ENCODE data around the gene ZNF792. TPM values are rescaled to one million over a fixed set of nuclear protein-coding genes. Genes with fewer than 3 reads are reported as not detected.
"Not testable (repeated sequence)": the region's sequence is repeated elsewhere in the genome, so short reads cannot be mapped to it uniquely, and the experiment has no call there.

The ZNF792 gene
- total and polyA plus RNA-seq, 2 donors (not counting 1 experiment from before 2014, with no cell fraction given), result 3.8 to 11.2 TPM

GRCh38 chr19:35006342-35006998, 42.4 kb upstream of the ZNF792 start:
- Mint-ChIP-seq H3K4me1 (peaks cover 27% of the 10 kb centered on the region), H3K4me3 (no peak overlapping the region), H3K27ac (no peak overlapping the region), H3K9me3 (ENCODE audit: insufficient read depth) (no peaks in the 10 kb centered on the region), H3K27me3 (no peaks in the 10 kb centered on the region)
- Histone ChIP-seq H3K4me3 (ENCODE audit: control extremely low read depth in 1 of 5, extremely low read depth in 1 of 5, insufficient read depth in 1 of 5, low read depth in 2 of 5, low read length in 4 of 5) (no peak overlapping the region), H3K4me1 (ENCODE audit: control insufficient read depth in 2 of 2, insufficient read depth in 2 of 2, low read length in 2 of 2) (peaks cover 23 to 27% of the 10 kb centered on the region in 2 donors), H3K79me2 (ENCODE audit: control insufficient read depth, insufficient read depth, low read length) (peaks cover 44% of the 10 kb centered on the region), H3K27ac (ENCODE audit: low read length in 2 of 2) (no peak overlapping the region), H4K20me1 (ENCODE audit: control insufficient read depth, insufficient read depth, low read length, poor library complexity, severe bottlenecking) (peaks cover 39% of the 10 kb centered on the region), H3K27me3 (replicated peaks in 1 of 4; ENCODE audit: control extremely low read depth in 1 of 4, control insufficient read depth in 3 of 4, insufficient read depth in 4 of 4, low read length in 3 of 4) (no peaks in the 10 kb centered on the region), H3K9ac (ENCODE audit: low read length) (no peak overlapping the region), H2AFZ (ENCODE audit: insufficient read depth, low read depth, low read length, poor library complexity, severe bottlenecking) (no peak overlapping the region), H3K4me2 (replicated peaks; ENCODE audit: low read depth, low read length, poor library complexity, severe bottlenecking) (no peak overlapping the region), H3K36me3 (replicated peaks in 1 of 2; ENCODE audit: control extremely low read depth in 1 of 2, control insufficient read depth in 1 of 2, extremely low read depth in 1 of 2, insufficient read depth in 2 of 2, low read length in 1 of 2) (peaks cover 3 to 40% of the 10 kb centered on the region in 2 experiments), H3K9me3 (ENCODE audit: control extremely low read depth in 1 of 3, control insufficient read depth in 2 of 3, insufficient read depth in 1 of 3, low read length in 2 of 3) (no peaks in the 10 kb centered on the region)
- DNase-seq (no peak), ATAC-seq (ENCODE audit: low read depth) (no peak)
- ChIA-PET CTCF (interaction anchor here (1.8 to 3.4 kb wide), 2 partner anchors 8 to 34 kb away, joined by 4 to 16 read pairs; no protein-coding TSS in a partner anchor), POLR2A (no interaction called here)
- TF ChIP-seq CTCF (IDR thresholded peaks at IDR 0.05) (no peak), EZH2 (IDR thresholded peaks at IDR 0.05; ENCODE audit: borderline replicate concordance, insufficient read depth, low read depth, low read length, poor library complexity, severe bottlenecking) (no peak)
- WGBS (ENCODE audit: insufficient coverage), result 96% methylated on average over 11 of the region's 15 CpGs
- intact Hi-C loops (cut with micrococcal nuclease), result no loop called here

GRCh38 chr19:35006007-35006341, 41.9 kb upstream of the ZNF792 start:
- H3K27ac ChIP-seq (ENCODE audit: low read length in 2 of 2); H3K4me3 ChIP-seq (ENCODE audit: control extremely low read depth in 1 of 5, extremely low read depth in 1 of 5, insufficient read depth in 1 of 5, low read depth in 2 of 5, low read length in 4 of 5); H3K9me3 ChIP-seq (ENCODE audit: control extremely low read depth in 1 of 3, control insufficient read depth in 2 of 3, insufficient read depth in 1 of 3, low read length in 2 of 3); ATAC-seq (ENCODE audit: low read depth); H3K27ac Mint-ChIP-seq; H3K9ac ChIP-seq (ENCODE audit: low read length); H3K27me3 ChIP-seq (replicated peaks in 1 of 4; ENCODE audit: control extremely low read depth in 1 of 4, control insufficient read depth in 3 of 4, insufficient read depth in 4 of 4, low read length in 3 of 4); POLR2A ChIA-PET; DNase-seq; H3K4me3 Mint-ChIP-seq; intact Hi-C loops (cut with micrococcal nuclease); H2AFZ ChIP-seq (ENCODE audit: insufficient read depth, low read depth, low read length, poor library complexity, severe bottlenecking); H3K27me3 Mint-ChIP-seq; H3K4me2 ChIP-seq (replicated peaks; ENCODE audit: low read depth, low read length, poor library complexity, severe bottlenecking); H3K9me3 Mint-ChIP-seq (ENCODE audit: insufficient read depth): not testable (repeated sequence)
- H3K4me1 ChIP-seq (ENCODE audit: control insufficient read depth in 2 of 2, insufficient read depth in 2 of 2, low read length in 2 of 2), result peaks cover 28 to 32% of the 10 kb centered on the region in 2 donors
- H3K4me1 Mint-ChIP-seq, result peaks cover 32% of the 10 kb centered on the region
- WGBS (ENCODE audit: insufficient coverage), result 95% methylated on average over 6 of the region's 6 CpGs
- H3K36me3 ChIP-seq (replicated peaks in 1 of 2; ENCODE audit: control extremely low read depth in 1 of 2, control insufficient read depth in 1 of 2, extremely low read depth in 1 of 2, insufficient read depth in 2 of 2, low read length in 1 of 2), result peaks cover 3 to 36% of the 10 kb centered on the region in 2 experiments
- CTCF ChIA-PET, result interaction anchor here (1.8 to 3.4 kb wide), 2 partner anchors 9 to 34 kb away, joined by 4 to 16 read pairs; no protein-coding TSS in a partner anchor
- H4K20me1 ChIP-seq (ENCODE audit: control insufficient read depth, insufficient read depth, low read length, poor library complexity, severe bottlenecking), result peaks cover 43% of the 10 kb centered on the region
- peaks cover 49% of the 10 kb centered on the region for H3K79me2 ChIP-seq (ENCODE audit: control insufficient read depth, insufficient read depth, low read length)

All from B cell (primary cell).